ENCODE measurements around the gene LCE3E.

LCE3E gene

DNA sequence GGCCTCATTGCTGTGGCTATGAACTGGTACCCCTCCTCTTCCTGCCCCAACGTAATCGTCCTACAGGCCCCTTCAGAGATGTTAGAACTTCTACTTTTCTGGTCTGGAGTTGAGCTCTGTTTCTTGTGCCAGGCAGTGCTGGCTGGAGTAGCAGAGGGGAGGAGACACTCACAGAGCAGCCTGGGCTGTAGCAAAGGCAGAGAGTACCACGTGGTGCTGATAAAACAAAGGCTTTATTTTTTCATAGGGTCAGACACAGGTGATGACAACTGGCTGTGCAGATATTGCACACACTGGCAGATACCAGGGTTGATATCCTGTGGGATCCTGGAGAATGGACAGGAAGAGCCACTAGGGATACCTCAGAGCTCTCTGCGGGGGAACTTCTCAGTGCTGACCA, 29.1 kb downstream of the LCE3E start:
- H3K36me3 Mint-ChIP-seq (ENCODE audit: low read depth), result no peaks in the 10 kb centered on the region
- intact Hi-C loops (cut with micrococcal nuclease), result no loop called here
- H3K27me3 Mint-ChIP-seq, result peaks cover 11% of the 10 kb centered on the region
- H3K9me3 Mint-ChIP-seq, result no peaks in the 10 kb centered on the region
- H3K4me1 Mint-ChIP-seq (ENCODE audit: low read depth), result no peaks in the 10 kb centered on the region
- H3K27ac Mint-ChIP-seq, result no peak overlapping the region
- H3K4me3 Mint-ChIP-seq, result no peak overlapping the region

DNA sequence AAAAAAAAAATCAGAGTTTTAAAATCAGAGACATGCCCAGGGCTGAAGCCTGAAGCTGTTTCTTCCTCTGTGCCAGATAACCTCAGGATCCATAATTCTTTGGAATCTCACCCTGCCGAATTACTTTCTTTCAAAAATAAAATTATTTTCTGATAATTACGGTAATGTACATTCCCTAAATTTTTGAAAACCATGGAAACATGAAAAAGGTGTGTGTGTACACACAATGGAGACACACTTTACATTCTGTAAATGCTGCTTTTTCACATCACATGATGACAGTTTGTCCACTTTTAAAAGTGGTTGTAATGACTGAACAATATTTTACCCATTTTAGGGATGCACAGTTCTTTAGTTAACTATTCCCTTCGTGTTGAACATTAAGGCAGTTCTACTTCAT, 30.8 kb downstream of the LCE3E start:
- Mint-ChIP-seq H3K36me3 (ENCODE audit: low read depth) (no peaks in the 10 kb centered on the region), H3K4me1 (ENCODE audit: low read depth) (no peaks in the 10 kb centered on the region), H3K4me3 (no peak overlapping the region), H3K9me3 (peaks cover 9% of the 10 kb centered on the region), H3K27ac (no peak overlapping the region), H3K27me3 (peaks cover 11% of the 10 kb centered on the region)
- intact Hi-C loops (cut with micrococcal nuclease), result no loop called here

DNA sequence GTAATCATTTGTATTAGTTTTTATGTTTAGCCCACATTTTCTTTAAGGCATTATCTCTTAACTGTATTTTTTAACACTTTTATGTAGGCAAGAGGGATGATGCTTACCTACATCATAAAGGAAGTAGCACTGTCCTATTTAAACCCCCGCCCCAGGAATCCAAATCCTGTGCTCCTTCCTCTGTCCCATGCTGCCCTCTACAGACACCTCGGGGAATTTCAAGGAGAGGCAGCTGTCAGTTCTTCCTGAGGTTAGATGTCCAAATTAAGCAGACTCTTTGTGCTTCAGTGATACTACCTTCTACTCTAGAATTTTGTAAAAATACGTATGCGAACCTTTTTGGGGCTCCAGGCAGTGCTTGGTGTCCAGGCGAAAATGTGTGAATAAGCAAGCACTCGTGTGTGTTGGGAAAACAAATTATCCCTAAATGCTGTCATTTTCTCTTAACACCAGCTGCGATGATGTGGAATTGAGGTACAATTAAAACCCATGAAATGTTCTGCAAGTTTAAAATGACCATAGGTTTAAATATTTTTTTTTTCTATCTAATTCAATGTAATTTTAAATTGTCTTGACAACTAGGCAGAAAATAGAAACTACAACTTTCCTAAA, 33.1 kb downstream of the LCE3E start:
- Mint-ChIP-seq H3K4me3 (no peak overlapping the region), H3K27me3 (peaks cover 11% of the 10 kb centered on the region), H3K9me3 (peaks cover 9% of the 10 kb centered on the region), H3K27ac (no peak overlapping the region), H3K4me1 (ENCODE audit: low read depth) (no peaks in the 10 kb centered on the region), H3K36me3 (ENCODE audit: low read depth) (no peaks in the 10 kb centered on the region)
- intact Hi-C loops (cut with micrococcal nuclease), result loop anchor here (2.0 kb wide), 1 partner anchor 35 kb away; no protein-coding TSS in a partner anchor

DNA sequence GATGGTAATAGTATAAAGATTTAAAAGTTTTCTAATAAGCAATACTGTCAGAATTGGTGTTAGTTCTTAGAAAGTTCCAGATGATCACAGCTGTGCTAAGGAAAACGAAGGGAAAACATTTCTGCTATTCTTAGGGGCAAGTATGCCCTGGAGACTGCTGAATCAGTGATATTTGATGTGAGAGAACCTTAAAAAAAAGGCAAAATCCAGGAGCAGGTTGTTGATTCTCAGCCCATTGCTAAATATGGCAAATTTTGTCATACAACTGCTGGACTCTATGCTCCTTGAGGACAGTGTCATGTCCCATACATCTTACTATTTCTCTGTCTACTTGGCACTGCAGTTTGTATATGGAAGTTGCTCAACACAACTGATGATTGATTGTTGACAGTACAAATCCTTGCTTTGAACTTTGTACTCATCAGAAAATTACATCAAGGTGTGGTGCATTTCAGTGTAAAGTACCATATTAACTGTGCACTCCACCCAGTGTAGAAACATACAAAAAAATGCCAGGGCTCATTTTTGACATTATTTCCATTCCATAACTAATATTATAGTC, 41.4 kb downstream of the LCE3E start:
- H3K4me3 Mint-ChIP-seq, result no peak overlapping the region
- no peaks in the 10 kb centered on the region for H3K9me3 Mint-ChIP-seq
- H3K4me1 Mint-ChIP-seq (ENCODE audit: low read depth), result no peaks in the 10 kb centered on the region
- H3K27me3 Mint-ChIP-seq, result peaks cover 8% of the 10 kb centered on the region
- H3K36me3 Mint-ChIP-seq (ENCODE audit: low read depth), result no peaks in the 10 kb centered on the region
- intact Hi-C loops (cut with micrococcal nuclease), result no loop called here
- no peak overlapping the region for H3K27ac Mint-ChIP-seq

DNA sequence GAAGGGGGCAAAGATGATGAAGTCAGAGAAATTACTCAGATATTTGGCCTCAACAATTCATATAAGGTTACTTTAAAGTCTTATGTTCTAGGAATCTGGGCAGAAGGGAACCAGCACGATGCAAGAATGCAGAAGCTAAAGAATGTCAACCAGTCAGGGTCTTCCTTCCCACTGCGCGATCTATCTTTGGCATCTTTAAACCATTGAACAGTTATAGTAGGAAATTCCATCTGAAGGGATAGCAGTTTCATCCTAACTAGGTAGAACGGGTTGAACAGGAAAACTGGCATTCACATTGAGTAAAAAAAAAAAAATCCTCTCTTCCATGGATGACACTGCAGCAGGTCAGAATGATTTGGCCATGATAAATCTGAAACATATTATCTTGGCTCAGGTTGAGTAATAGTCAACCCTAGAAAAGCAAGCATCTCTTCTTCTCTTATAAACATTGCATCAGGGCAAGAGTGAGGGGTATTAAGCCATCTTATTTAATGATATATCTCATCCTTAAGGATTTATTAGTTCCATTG, 46.0 kb downstream of the LCE3E start:
- Mint-ChIP-seq H3K4me1 (ENCODE audit: low read depth) (no peaks in the 10 kb centered on the region), H3K4me3 (no peak overlapping the region), H3K9me3 (no peaks in the 10 kb centered on the region), H3K36me3 (ENCODE audit: low read depth) (no peaks in the 10 kb centered on the region), H3K27ac (no peak overlapping the region), H3K27me3 (peaks cover 23% of the 10 kb centered on the region)
- intact Hi-C loops (cut with micrococcal nuclease), result no loop called here

DNA sequence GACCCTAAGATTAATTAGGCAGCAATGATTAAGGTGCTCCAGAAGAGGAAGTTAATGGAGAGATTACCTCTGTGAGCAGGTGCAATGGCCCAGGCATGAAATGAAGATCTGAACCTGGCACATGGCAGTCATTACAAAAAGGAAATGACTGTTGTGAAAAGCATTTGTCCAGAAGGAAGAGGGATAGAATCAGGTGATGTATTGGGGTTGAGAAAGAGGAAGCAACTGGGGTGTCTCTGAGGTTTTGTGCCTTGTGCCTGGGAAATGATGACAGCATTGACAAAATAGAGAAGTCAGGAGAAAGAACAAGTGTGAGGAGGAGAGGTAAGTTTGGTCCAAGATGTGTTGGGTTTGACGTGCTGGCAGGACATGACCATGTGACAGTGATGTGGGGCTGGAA, 46.7 kb downstream of the LCE3E start:
- no peak overlapping the region for H3K27ac Mint-ChIP-seq
- no peak overlapping the region for H3K4me3 Mint-ChIP-seq
- no peaks in the 10 kb centered on the region for H3K9me3 Mint-ChIP-seq
- no peaks in the 10 kb centered on the region for H3K36me3 Mint-ChIP-seq (ENCODE audit: low read depth)
- H3K27me3 Mint-ChIP-seq, result peaks cover 31% of the 10 kb centered on the region
- intact Hi-C loops (cut with micrococcal nuclease), result no loop called here
- no peaks in the 10 kb centered on the region for H3K4me1 Mint-ChIP-seq (ENCODE audit: low read depth)

DNA sequence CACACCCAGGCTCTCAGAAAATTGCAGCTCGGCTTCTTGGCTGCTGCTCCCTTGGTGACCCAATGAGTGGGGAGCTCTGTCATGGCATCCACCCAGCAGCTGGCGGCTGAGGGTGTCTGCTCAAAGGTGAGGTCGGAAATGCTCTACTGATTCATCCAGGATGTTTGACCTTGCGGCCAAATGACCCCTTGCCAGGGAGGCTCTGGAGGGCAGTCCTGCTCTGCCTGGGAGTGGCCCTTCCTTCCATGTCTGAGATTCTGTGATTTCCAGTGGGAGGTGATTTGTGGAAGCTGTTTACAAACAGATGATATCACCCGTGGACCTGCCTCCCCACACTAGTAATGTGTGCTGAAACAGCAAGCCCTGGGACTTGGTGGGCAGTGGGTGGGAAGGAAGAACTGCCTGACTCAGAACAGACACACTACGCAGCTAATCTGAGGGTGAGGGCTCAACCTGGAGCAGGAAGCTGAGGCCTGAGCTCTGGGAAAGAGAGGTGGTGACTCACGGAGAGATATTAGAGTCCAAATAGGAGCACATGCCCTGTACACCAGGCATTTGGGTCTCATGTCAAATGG, 49.3 kb downstream of the LCE3E start:
- no peaks in the 10 kb centered on the region for H3K36me3 Mint-ChIP-seq (ENCODE audit: low read depth)
- no peak overlapping the region for H3K27ac Mint-ChIP-seq
- H3K4me3 Mint-ChIP-seq, result no peak overlapping the region
- no peaks in the 10 kb centered on the region for H3K9me3 Mint-ChIP-seq
- no peaks in the 10 kb centered on the region for H3K4me1 Mint-ChIP-seq (ENCODE audit: low read depth)
- intact Hi-C loops (cut with micrococcal nuclease), result no loop called here
- H3K27me3 Mint-ChIP-seq, result peaks cover 49% of the 10 kb centered on the region

DNA sequence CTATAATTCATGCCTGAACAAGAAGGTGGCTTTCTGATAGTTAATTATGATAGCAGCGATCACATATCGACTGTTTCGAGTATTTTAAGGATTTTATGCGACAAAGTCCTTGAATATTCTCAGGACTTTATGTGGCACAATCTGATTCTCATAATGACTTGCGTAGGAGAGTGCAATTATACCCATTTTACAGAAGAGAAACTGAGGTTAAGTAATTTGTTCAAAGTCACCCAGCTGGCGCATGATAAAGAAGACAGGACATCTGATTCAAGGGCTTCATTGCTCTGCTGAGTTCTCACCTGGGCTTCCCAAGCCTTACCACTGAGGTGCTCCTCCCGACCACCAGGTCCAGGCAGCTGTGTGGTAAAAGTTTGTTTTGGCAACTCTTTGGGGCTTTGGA, 50.5 kb downstream of the LCE3E start:
- H3K9me3 Mint-ChIP-seq, result no peaks in the 10 kb centered on the region
- H3K4me3 Mint-ChIP-seq, result no peak overlapping the region
- peaks cover 59% of the 10 kb centered on the region for H3K27me3 Mint-ChIP-seq
- no peak overlapping the region for H3K27ac Mint-ChIP-seq
- intact Hi-C loops (cut with micrococcal nuclease), result no loop called here
- H3K4me1 Mint-ChIP-seq (ENCODE audit: low read depth), result no peaks in the 10 kb centered on the region
- no peaks in the 10 kb centered on the region for H3K36me3 Mint-ChIP-seq (ENCODE audit: low read depth)

Data from dendritic cell treated with granulocyte-macrophage colony-stimulating factor and Interleukin-4, amounts not matched to agents 40 ng/mL and 50 ng/mL, for 4 days (primary cell).